K562 (cell line): ENCODE data around the gene MAP4. TPM values are rescaled to one million over a fixed set of nuclear protein-coding genes. Genes with fewer than 3 reads are reported as not detected.

Experiments used
- ATAC-seq: fragments of 200-7000 bp; cut with Tn5 transposase; 3 replicates; pipeline ENCODE4 v1.9.1; 2020; ENCODE audit warnings: moderate library complexity
- BruUV-seq: library from RNA; stranded (reverse); fragments of 400-500 nt; replicated peaks from 2 replicates; lab custom pipeline; 2021; lab: Mats Ljungman, UMichigan
- CTCF ChIA-PET: fragments of 300-600 bp; formaldehyde crosslinking; extraction: SDS; loops from one replicate; lab custom pipeline; 2021; ENCODE audit warnings: low intra/inter-chr PET ratio; lab: Yijun Ruan, JAX
- POLR2A ChIA-PET: fragments of 300-600, 350-650 bp; sonication (Branson Sonifier 250); formaldehyde crosslinking; extraction: SDS; loops from one replicate; lab custom pipeline; 2021; ENCODE audit warnings: antibody characterized with exemption, inconsistent platforms; lab: Yijun Ruan, JAX
- DNase-seq, 4 experiments: peaks; one replicate each; pipeline versions ENCODE4 v3.0.0 to v3.0.0-alpha.2; 2011 to 2018; ENCODE audit warnings: low spot score in 3 of 4, mixed read lengths in 3 of 4; ENCODE audit errors: extremely low read depth in 1 of 4
- FAIRE-seq: peaks from 2 replicates; lab custom pipeline; 2011; peaks lifted over from hg19 to GRCh38; lab: Jason Lieb, UNC
- H2AFZ ChIP-seq: 2 replicates; pipeline ENCODE4 v1.6.0; 2011; ENCODE audit warnings: low read depth, low read length, control low read depth, inconsistent platforms
- H3K27ac ChIP-seq: fragments of 200-600 bp; 3 replicates; pipeline ENCODE4 v1.8.0; 2011; ENCODE audit warnings: low read depth, mild to moderate bottlenecking, control low read depth, inconsistent platforms, low read length, moderate library complexity, mixed read lengths; ENCODE audit errors: extremely low read depth
- H3K27me3 ChIP-seq, 2 experiments: fragments of 300-600 bp in 1 of 2; 2 replicates in 1 of 2; 3 replicates in 1 of 2; pipeline versions ENCODE4 v1.6.0 to v1.8.0; 2011; ENCODE audit warnings: inconsistent platforms in 2 of 2, low read length in 2 of 2, mild to moderate bottlenecking in 1 of 2, mixed read lengths in 1 of 2, moderate library complexity in 1 of 2; ENCODE audit not compliant: control insufficient read depth in 2 of 2, insufficient read depth in 2 of 2
- H3K36me3 ChIP-seq: fragments of 300-600 bp; 3 replicates; pipeline ENCODE4 v1.8.0; 2011; ENCODE audit warnings: mild to moderate bottlenecking, low read length, inconsistent platforms; ENCODE audit not compliant: control insufficient read depth, insufficient read depth
- H3K4me1 ChIP-seq, 2 experiments: fragments of 200-600 bp in 1 of 2; replicated peaks in 1 of 2; 2 replicates in 1 of 2; 3 replicates in 1 of 2; pipeline versions ENCODE4 v1.5.1 to v1.8.0; 2011; ENCODE audit warnings: inconsistent platforms in 2 of 2, low read length in 2 of 2, mild to moderate bottlenecking in 1 of 2, mixed read lengths in 1 of 2, moderate library complexity in 1 of 2; ENCODE audit not compliant: control insufficient read depth in 2 of 2, insufficient read depth in 2 of 2
- H3K4me2 ChIP-seq: 2 replicates; pipeline ENCODE4 v1.6.1; 2011; ENCODE audit warnings: low read length, control low read depth, inconsistent platforms, mixed read lengths; ENCODE audit not compliant: insufficient read depth
- H3K4me3 ChIP-seq: fragments of 200-600 bp; sonication (generic), shearing (Covaris generic); 2 replicates; pipeline ENCODE4 v1.5.1; 2016; ENCODE audit warnings: control low read depth, inconsistent platforms
- H3K79me2 ChIP-seq: fragments of 200-600 bp; 3 replicates; pipeline ENCODE4 v1.8.0; 2011; ENCODE audit warnings: low read length, inconsistent platforms; ENCODE audit not compliant: control insufficient read depth, insufficient read depth
- H3K9ac ChIP-seq, 2 experiments: 2 replicates each; pipeline versions ENCODE4 v1.6.0 to v1.6.1; 2011; ENCODE audit warnings: low read depth in 2 of 2, low read length in 2 of 2, control low read depth in 1 of 2, inconsistent platforms in 1 of 2, mild to moderate bottlenecking in 1 of 2, mixed read lengths in 1 of 2; ENCODE audit not compliant: insufficient read depth in 1 of 2
- H3K9me1 ChIP-seq: one replicate; pipeline ENCODE4 v1.6.0; 2011; ENCODE audit warnings: inconsistent platforms, mild to moderate bottlenecking, low read length, moderate library complexity; ENCODE audit not compliant: control insufficient read depth, insufficient read depth
- H3K9me3 ChIP-seq: replicated peaks from 2 replicates; pipeline ENCODE4 v1.5.1; 2011; ENCODE audit warnings: low read depth, low read length, inconsistent platforms; ENCODE audit not compliant: control insufficient read depth, insufficient read depth
- H4K20me1 ChIP-seq: replicated peaks from 2 replicates; pipeline ENCODE4 v1.6.1; 2011; ENCODE audit warnings: low read length, inconsistent platforms, mixed read lengths; ENCODE audit not compliant: control insufficient read depth, insufficient read depth
- HEY1 ChIP-seq: fragments of 250-450 bp; sonication (Bioruptor Pico); IDR thresholded peaks from 2 replicates; pipeline ENCODE4 v1.5.0; 2020; ENCODE audit warnings: mild to moderate bottlenecking, moderate library complexity, borderline replicate concordance
- SUPT5H ChIP-seq: fragments of 450-650 bp; IDR thresholded peaks from 2 replicates; pipeline ENCODE4 v1.6.1; 2016
- TAF1 ChIP-seq: IDR thresholded peaks from 2 replicates; pipeline ENCODE4 v1.6.1; 2011; ENCODE audit warnings: mild to moderate bottlenecking, low read length, moderate library complexity; ENCODE audit not compliant: insufficient read depth, control insufficient read depth, severe bottlenecking; ENCODE audit errors: extremely low read depth
- TCF7 ChIP-seq: sonication (generic); IDR thresholded peaks from 2 replicates; pipeline ENCODE4 v1.6.1; 2016; ENCODE audit warnings: antibody characterized with exemption, borderline replicate concordance
- ZEB2 ChIP-seq: fragments of 450-650 bp; IDR thresholded peaks from 2 replicates; pipeline ENCODE4 v1.6.1; 2016
- ZNF121 ChIP-seq: sonication (generic); formaldehyde crosslinking; conservative IDR thresholded peaks from 2 replicates; pipeline ENCODE4 v1.8.0; 2022; ENCODE audit warnings: missing genetic modification reagents
- ZNF695 ChIP-seq: fragments of 450-650 bp; formaldehyde crosslinking; IDR thresholded peaks from 2 replicates; pipeline ENCODE4 v1.4.0; 2020; ENCODE audit warnings: mild to moderate bottlenecking, moderate library complexity
- WGBS: fragments of 100-300 bp; shearing (Covaris generic); methylation state at CpG from one replicate; pipeline ENCODE4 v1.1.6; 2016; ENCODE audit warnings: low coverage, mixed read lengths; ENCODE audit not compliant: insufficient coverage; ENCODE audit errors: missing lambda C conversion rate; 5-methylcytosine and 5-hydroxymethylcytosine counted together
- in situ Hi-C: fragments of 300-500 bp; cut with MboI; formaldehyde crosslinking; loops from 4 replicates; pipeline ENCODE4 v1.15.0; 2018; ENCODE audit warnings: inconsistent platforms, mixed read lengths
- intact Hi-C: fragments of 100-400 bp; cut with micrococcal nuclease; formaldehyde crosslinking; loops from 2 replicates; pipeline ENCODE4 v1.14.2; 2022
- polyA plus RNA-seq, 8 experiments: library from polyadenylated mRNA; depleted of rRNA in 4 of 8; stranded (reverse) in 5 of 8; unstranded in 3 of 8; fragments of >200 nt; fragmentation: Nextera tagmentation in 2 of 8; fragmentation: Illumina TruSeq in 1 of 8; extraction: Ambion mirVana in 2 of 8; extraction: Trizol in 1 of 8; gene quantifications; 2 replicates each; pipeline versions ENCODE4 v1.2.1 to v1.2.3, GENCODE V29; 2011 to 2014; ENCODE audit warnings: inconsistent platforms in 1 of 8, missing spikeins in 1 of 8
- total RNA-seq, 7 experiments: library from RNA; depleted of rRNA in 6 of 7; stranded (reverse); fragments of >200 nt in 6 of 7; fragmentation: Illumina TruSeq in 2 of 7; extraction: Trizol in 2 of 7; gene quantifications; 2 replicates each; pipeline versions ENCODE4 v1.2.1 to v1.2.3, GENCODE V29; 2011 to 2021; ENCODE audit warnings: low replicate concordance in 1 of 7
- TF ChIP-seq, protein P1 (sequence below): fragments of 450-650 bp; formaldehyde crosslinking; IDR thresholded peaks from 2 replicates; pipeline ENCODE4 v1.4.0; 2020; ENCODE audit warnings: mild to moderate bottlenecking, moderate library complexity
- TF ChIP-seq, protein P2 (sequence below): fragments of 250-450 bp; sonication (Bioruptor Pico); IDR thresholded peaks from 2 replicates; pipeline ENCODE4 v1.9.0; 2021; ENCODE audit warnings: mild to moderate bottlenecking
- TF ChIP-seq, protein P3 (sequence below): fragments of 250-450 bp; sonication (Bioruptor Pico); IDR thresholded peaks from 2 replicates; pipeline ENCODE4 v1.5.0; 2021; ENCODE audit warnings: mild to moderate bottlenecking, moderate library complexity
- TF ChIP-seq, protein P4 (sequence below): fragments of 200-800 bp; sonication (Bioruptor generic); IDR thresholded peaks from 2 replicates; pipeline ENCODE4 v1.6.1; 2017; ENCODE audit warnings: missing genetic modification characterization, missing compliant biosample characterization
- TF ChIP-seq, protein P5 (sequence below): fragments of 150-350 bp; conservative IDR thresholded peaks from 2 replicates; pipeline ENCODE4 v1.6.1; 2014; ENCODE audit warnings: low read length

Gene MAP4
- total and polyA plus RNA-seq, 9 of the 15 experiments (the other 6 are each of a cell fraction or from before 2014, with no cell fraction given) = 13.3 to 141 (median 36.8) TPM

DNA sequence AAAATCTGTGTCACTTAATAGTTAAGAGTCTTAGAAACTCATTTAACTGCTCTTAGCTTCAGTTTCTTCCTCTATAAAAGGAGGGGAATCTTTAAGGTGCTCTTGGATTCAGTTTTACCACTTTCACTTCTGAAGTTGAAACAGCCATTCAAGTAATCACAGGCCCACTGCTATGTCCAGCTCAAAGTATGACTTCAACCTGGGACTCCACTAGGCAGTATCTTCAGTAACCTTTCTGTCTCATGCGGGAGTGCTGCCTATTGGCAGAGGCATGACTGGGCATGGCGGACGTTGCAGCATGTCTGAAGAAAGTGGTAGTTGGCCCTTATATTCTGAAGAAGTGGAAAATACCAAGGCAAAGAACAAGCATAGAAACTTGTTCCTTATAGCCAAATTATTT is 121.0 kb downstream of the MAP4 start:
- Histone ChIP-seq H4K20me1 (no peaks in the 10 kb centered on the region; the same call in 1 of the 2 replicates), H3K9me1 (no peaks in the 10 kb centered on the region), H2AFZ (no peak overlapping the region), H3K4me2 (no peak overlapping the region), H3K9me3 (no peaks in the 10 kb centered on the region), H3K79me2 (no peaks in the 10 kb centered on the region), H3K27ac (no peak overlapping the region), H3K36me3 (peaks cover 45% of the 10 kb centered on the region; the same call in 2 of the 3 replicates), H3K27me3 (no peaks in the 10 kb centered on the region), H3K4me1 (no peaks in the 10 kb centered on the region), H3K4me3 (no peak overlapping the region), H3K9ac (no peak overlapping the region)
- CTCF ChIA-PET = no interaction called here
- BruUV-seq = no TSS peak
- in situ Hi-C loops (no loop called here), intact Hi-C loops (no loop called here)
- TF ChIP-seq ZEB2 = no peak
- TF ChIP-seq, protein P1, sequence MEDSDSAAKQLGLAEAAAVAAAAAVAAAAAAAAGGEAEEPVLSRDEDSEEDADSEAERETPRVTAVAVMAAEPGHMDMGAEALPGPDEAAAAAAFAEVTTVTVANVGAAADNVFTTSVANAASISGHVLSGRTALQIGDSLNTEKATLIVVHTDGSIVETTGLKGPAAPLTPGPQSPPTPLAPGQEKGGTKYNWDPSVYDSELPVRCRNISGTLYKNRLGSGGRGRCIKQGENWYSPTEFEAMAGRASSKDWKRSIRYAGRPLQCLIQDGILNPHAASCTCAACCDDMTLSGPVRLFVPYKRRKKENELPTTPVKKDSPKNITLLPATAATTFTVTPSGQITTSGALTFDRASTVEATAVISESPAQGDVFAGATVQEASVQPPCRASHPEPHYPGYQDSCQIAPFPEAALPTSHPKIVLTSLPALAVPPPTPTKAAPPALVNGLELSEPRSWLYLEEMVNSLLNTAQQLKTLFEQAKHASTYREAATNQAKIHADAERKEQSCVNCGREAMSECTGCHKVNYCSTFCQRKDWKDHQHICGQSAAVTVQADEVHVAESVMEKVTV (CRISPR knock-in tag) = no peak
- TF ChIP-seq HEY1 (CRISPR knock-in tag) = no peak
- TF ChIP-seq, protein P2, sequence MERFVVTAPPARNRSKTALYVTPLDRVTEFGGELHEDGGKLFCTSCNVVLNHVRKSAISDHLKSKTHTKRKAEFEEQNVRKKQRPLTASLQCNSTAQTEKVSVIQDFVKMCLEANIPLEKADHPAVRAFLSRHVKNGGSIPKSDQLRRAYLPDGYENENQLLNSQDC (CRISPR knock-in tag) = no peak
- TF ChIP-seq, protein P3, sequence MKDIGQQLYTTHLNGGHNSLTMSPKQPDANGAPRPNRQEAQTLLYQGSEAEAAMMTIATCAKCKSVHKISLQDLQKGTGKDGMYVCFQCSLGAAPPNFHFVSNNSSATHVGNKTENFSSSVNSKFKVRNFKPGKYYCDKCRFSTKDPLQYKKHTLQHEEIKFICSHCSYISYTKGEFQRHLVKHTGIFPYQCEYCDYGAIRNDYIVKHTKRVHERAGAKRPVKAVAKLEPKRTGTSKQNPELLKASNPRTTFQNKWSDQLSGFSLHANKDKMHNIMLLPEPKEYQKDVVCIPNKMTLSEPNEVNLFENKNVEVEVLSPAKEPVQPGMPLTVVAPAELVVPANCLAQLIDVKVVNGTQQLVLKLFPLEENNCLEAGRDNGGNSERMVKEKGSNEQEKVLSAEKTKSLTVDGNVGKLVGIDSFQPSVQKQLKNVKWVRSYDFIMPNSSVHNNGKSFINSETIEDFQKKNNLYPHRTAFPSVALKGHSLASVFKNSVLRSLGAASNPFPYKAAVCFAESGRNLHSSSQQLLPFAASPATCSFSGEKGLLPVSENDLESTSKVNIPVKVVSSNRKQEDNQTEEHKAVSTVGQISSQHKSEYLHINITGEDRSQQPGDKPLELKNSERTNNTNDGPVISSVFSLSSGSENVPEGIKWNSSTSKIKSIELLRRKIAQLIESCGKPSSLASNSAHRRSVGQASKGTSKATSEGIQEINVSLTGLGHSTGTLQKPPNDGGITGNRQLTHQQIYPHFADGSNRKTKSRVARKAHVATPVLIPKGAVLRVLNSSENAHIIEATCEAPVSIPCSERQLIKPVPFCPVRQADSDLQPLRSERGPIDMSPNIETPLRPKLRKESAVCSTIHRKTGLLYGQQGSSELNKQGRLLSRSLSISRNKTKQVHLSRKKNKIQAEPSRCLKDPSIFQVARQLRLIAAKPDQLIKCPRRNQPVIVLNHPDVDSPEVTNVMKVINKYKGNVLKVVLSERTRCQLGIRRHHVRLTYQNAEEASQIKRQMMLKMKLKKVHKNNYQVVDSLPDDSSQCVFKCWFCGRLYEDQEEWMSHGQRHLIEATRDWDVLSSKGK (CRISPR knock-in tag) = no peak
- no peak for TF ChIP-seq TCF7
- no peak for TF ChIP-seq ZNF695 (CRISPR knock-in tag)
- TF ChIP-seq, protein P4, sequence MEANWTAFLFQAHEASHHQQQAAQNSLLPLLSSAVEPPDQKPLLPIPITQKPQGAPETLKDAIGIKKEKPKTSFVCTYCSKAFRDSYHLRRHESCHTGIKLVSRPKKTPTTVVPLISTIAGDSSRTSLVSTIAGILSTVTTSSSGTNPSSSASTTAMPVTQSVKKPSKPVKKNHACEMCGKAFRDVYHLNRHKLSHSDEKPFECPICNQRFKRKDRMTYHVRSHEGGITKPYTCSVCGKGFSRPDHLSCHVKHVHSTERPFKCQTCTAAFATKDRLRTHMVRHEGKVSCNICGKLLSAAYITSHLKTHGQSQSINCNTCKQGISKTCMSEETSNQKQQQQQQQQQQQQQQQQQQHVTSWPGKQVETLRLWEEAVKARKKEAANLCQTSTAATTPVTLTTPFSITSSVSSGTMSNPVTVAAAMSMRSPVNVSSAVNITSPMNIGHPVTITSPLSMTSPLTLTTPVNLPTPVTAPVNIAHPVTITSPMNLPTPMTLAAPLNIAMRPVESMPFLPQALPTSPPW (CRISPR knock-in tag) = no peak
- TF ChIP-seq SUPT5H = no peak
- TF ChIP-seq ZNF121 (CRISPR knock-in tag) = no peak
- TF ChIP-seq TAF1 = no peak
- TF ChIP-seq, protein P5, sequence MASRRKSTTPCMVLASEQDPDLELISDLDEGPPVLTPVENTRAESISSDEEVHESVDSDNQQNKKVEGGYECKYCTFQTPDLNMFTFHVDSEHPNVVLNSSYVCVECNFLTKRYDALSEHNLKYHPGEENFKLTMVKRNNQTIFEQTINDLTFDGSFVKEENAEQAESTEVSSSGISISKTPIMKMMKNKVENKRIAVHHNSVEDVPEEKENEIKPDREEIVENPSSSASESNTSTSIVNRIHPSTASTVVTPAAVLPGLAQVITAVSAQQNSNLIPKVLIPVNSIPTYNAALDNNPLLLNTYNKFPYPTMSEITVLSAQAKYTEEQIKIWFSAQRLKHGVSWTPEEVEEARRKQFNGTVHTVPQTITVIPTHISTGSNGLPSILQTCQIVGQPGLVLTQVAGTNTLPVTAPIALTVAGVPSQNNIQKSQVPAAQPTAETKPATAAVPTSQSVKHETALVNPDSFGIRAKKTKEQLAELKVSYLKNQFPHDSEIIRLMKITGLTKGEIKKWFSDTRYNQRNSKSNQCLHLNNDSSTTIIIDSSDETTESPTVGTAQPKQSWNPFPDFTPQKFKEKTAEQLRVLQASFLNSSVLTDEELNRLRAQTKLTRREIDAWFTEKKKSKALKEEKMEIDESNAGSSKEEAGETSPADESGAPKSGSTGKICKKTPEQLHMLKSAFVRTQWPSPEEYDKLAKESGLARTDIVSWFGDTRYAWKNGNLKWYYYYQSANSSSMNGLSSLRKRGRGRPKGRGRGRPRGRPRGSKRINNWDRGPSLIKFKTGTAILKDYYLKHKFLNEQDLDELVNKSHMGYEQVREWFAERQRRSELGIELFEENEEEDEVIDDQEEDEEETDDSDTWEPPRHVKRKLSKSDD = no peak
- ATAC-seq (no peak), DNase-seq (no peak), FAIRE-seq (no peak)
- WGBS = 95% methylated on average over 3 of the region's 3 CpGs
- POLR2A ChIA-PET = interaction anchor here (0.7 to 0.9 kb wide), 3 partner anchors 79 to 204 kb away, joined by 3 to 5 read pairs (median 4); no protein-coding TSS in a partner anchor
